K562 (cell line): ENCODE results near the gene SEC14L2. TPM values are rescaled to one million over a fixed set of nuclear protein-coding genes. Genes with fewer than 3 reads are reported as not detected.

Source experiments
- CXXC5 ChIP-seq: fragments of 250-450 bp; sonication (Bioruptor Pico); IDR thresholded peaks from 2 replicates; pipeline ENCODE4 v1.8.0; 2022; ENCODE audit warnings: inconsistent platforms, mild to moderate bottlenecking, moderate library complexity
- DACH1 ChIP-seq: fragments of 450-650 bp; IDR thresholded peaks from 2 replicates; pipeline ENCODE4 v1.6.1; 2018; ENCODE audit not compliant: partially characterized antibody
- HDAC3 ChIP-seq: fragments of 450-650 bp; IDR thresholded peaks from 2 replicates; pipeline ENCODE4 v1.6.1; 2018; ENCODE audit warnings: borderline replicate concordance, mild to moderate bottlenecking, moderate library complexity; ENCODE audit not compliant: partially characterized antibody
- THRA ChIP-seq: fragments of 450-650 bp; IDR thresholded peaks from 2 replicates; pipeline ENCODE4 v1.6.1; 2017; ENCODE audit warnings: mild to moderate bottlenecking, moderate library complexity
- polyA plus RNA-seq, 8 experiments: library from polyadenylated mRNA; depleted of rRNA in 4 of 8; stranded (reverse) in 5 of 8; unstranded in 3 of 8; fragments of >200 nt; fragmentation: Nextera tagmentation in 2 of 8; fragmentation: Illumina TruSeq in 1 of 8; extraction: Ambion mirVana in 2 of 8; extraction: Trizol in 1 of 8; gene quantifications; 2 replicates each; pipeline versions ENCODE4 v1.2.1 to v1.2.3, GENCODE V29; 2011 to 2014; ENCODE audit warnings: inconsistent platforms in 1 of 8, missing spikeins in 1 of 8
- total RNA-seq, 7 experiments: library from RNA; depleted of rRNA in 6 of 7; stranded (reverse); fragments of >200 nt in 6 of 7; fragmentation: Illumina TruSeq in 2 of 7; extraction: Trizol in 2 of 7; gene quantifications; 2 replicates each; pipeline versions ENCODE4 v1.2.1 to v1.2.3, GENCODE V29; 2011 to 2021; ENCODE audit warnings: low replicate concordance in 1 of 7
- TF ChIP-seq, protein P1 (sequence below), 3 experiments: fragments of 200-800 bp in 1 of 3; fragments of 250-450 bp in 1 of 3; fragments of 450-650 bp in 1 of 3; sonication (Bioruptor Pico) in 1 of 3; sonication (Bioruptor generic) in 1 of 3; formaldehyde crosslinking in 1 of 3; IDR thresholded peaks; 2 replicates each; pipeline versions ENCODE4 v1.6.1 to v1.8.0; 2016 to 2022; ENCODE audit warnings: mild to moderate bottlenecking in 2 of 3, missing genetic modification characterization in 2 of 3, missing compliant biosample characterization in 1 of 3, moderate library complexity in 1 of 3
- TF ChIP-seq, protein P2 (sequence below), 2 experiments: fragments of 150-350 bp in 1 of 2; IDR thresholded peaks; 2 replicates each; pipeline ENCODE4 v1.6.1; 2012 to 2016; ENCODE audit warnings: low read depth in 2 of 2, low read length in 2 of 2, mild to moderate bottlenecking in 1 of 2, moderate library complexity in 1 of 2
- TF ChIP-seq, protein P3 (sequence below): fragments of 250-450 bp; sonication (Bioruptor Pico); IDR thresholded peaks from 2 replicates; pipeline ENCODE4 v1.8.0; 2021; ENCODE audit warnings: borderline replicate concordance, mild to moderate bottlenecking, moderate library complexity; ENCODE audit not compliant: poor library complexity, severe bottlenecking
- TF ChIP-seq, protein P4 (sequence below): fragments of 450-650 bp; IDR thresholded peaks from 2 replicates; pipeline ENCODE4 v1.6.1; 2016; ENCODE audit warnings: missing biosample characterization, missing genetic modification characterization

The SEC14L2 gene
- total and polyA plus RNA-seq, 9 of the 15 experiments (the other 6 are each of a cell fraction or from before 2014, with no cell fraction given), result 0.03 to 0.17 (median 0.10) TPM

DNA sequence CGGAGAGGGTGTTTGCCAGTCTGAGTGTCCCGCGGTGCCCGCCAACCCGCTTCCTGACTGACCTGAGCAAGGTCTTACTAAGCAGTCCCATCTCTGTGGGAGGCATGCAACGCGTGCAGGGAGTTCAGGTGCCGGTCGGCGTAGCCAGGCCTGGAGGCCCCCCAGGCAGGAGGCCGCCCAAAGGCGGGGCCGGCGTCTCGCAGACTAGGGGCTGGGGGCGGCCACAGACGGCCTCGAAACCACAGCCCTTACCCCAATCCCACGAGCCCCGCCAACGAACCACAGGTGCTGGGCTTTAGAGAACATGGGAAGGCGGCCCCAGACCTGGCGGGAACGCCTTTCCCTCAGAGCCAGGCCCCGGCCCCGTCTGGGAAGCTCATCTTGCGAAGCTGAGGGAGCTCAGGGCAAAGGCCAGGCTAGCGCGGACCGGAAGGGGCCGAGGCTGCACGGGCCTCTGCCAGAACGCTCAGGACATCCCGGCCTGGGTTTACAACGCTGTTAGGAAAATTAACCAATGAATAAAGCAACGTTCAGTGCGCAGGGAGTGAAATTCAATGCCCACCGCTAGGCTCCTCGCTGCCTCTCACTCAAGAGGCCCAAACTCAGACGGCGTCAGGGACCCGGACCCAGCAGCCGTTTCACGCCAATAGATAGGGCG, 26.6 kb downstream of the SEC14L2 start (continued):
- TF ChIP-seq, protein P1, sequence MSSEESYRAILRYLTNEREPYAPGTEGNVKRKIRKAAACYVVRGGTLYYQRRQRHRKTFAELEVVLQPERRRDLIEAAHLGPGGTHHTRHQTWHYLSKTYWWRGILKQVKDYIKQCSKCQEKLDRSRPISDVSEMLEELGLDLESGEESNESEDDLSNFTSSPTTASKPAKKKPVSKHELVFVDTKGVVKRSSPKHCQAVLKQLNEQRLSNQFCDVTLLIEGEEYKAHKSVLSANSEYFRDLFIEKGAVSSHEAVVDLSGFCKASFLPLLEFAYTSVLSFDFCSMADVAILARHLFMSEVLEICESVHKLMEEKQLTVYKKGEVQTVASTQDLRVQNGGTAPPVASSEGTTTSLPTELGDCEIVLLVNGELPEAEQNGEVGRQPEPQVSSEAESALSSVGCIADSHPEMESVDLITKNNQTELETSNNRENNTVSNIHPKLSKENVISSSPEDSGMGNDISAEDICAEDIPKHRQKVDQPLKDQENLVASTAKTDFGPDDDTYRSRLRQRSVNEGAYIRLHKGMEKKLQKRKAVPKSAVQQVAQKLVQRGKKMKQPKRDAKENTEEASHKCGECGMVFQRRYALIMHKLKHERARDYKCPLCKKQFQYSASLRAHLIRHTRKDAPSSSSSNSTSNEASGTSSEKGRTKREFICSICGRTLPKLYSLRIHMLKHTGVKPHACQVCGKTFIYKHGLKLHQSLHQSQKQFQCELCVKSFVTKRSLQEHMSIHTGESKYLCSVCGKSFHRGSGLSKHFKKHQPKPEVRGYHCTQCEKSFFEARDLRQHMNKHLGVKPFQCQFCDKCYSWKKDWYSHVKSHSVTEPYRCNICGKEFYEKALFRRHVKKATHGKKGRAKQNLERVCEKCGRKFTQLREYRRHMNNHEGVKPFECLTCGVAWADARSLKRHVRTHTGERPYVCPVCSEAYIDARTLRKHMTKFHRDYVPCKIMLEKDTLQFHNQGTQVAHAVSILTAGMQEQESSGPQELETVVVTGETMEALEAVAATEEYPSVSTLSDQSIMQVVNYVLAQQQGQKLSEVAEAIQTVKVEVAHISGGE (CRISPR knock-in tag; IDR thresholded peaks at IDR 0.05), result peak in 1 of 3 experiments; percentile 19; a peak in 1 of 6 replicates
- no peak for TF ChIP-seq CXXC5 (CRISPR knock-in tag)
- TF ChIP-seq HDAC3, result no peak
- TF ChIP-seq, protein P2, sequence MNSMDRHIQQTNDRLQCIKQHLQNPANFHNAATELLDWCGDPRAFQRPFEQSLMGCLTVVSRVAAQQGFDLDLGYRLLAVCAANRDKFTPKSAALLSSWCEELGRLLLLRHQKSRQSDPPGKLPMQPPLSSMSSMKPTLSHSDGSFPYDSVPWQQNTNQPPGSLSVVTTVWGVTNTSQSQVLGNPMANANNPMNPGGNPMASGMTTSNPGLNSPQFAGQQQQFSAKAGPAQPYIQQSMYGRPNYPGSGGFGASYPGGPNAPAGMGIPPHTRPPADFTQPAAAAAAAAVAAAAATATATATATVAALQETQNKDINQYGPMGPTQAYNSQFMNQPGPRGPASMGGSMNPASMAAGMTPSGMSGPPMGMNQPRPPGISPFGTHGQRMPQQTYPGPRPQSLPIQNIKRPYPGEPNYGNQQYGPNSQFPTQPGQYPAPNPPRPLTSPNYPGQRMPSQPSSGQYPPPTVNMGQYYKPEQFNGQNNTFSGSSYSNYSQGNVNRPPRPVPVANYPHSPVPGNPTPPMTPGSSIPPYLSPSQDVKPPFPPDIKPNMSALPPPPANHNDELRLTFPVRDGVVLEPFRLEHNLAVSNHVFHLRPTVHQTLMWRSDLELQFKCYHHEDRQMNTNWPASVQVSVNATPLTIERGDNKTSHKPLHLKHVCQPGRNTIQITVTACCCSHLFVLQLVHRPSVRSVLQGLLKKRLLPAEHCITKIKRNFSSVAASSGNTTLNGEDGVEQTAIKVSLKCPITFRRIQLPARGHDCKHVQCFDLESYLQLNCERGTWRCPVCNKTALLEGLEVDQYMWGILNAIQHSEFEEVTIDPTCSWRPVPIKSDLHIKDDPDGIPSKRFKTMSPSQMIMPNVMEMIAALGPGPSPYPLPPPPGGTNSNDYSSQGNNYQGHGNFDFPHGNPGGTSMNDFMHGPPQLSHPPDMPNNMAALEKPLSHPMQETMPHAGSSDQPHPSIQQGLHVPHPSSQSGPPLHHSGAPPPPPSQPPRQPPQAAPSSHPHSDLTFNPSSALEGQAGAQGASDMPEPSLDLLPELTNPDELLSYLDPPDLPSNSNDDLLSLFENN (IDR thresholded peaks at IDR 0.05; ENCODE audit: low read depth in 2 of 2, low read length in 2 of 2), result no peak
- TF ChIP-seq DACH1, result no peak
- no peak for TF ChIP-seq THRA
- TF ChIP-seq, protein P3, sequence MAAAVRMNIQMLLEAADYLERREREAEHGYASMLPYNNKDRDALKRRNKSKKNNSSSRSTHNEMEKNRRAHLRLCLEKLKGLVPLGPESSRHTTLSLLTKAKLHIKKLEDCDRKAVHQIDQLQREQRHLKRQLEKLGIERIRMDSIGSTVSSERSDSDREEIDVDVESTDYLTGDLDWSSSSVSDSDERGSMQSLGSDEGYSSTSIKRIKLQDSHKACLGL (CRISPR knock-in tag), result no peak
- TF ChIP-seq, protein P4, sequence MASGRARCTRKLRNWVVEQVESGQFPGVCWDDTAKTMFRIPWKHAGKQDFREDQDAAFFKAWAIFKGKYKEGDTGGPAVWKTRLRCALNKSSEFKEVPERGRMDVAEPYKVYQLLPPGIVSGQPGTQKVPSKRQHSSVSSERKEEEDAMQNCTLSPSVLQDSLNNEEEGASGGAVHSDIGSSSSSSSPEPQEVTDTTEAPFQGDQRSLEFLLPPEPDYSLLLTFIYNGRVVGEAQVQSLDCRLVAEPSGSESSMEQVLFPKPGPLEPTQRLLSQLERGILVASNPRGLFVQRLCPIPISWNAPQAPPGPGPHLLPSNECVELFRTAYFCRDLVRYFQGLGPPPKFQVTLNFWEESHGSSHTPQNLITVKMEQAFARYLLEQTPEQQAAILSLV (tag), result no peak
